ENCODE data around the gene SYNPO2. TPM values are rescaled to one million over a fixed set of nuclear protein-coding genes. Genes with fewer than 3 reads are reported as not detected.

SYNPO2 gene
- total and polyA plus RNA-seq, 8 donors = 2.8 to 30.7 (median 4.6) TPM

- intact Hi-C loops (cut with DNase I) = no loop called here
- TF ChIP-seq, protein P1, sequence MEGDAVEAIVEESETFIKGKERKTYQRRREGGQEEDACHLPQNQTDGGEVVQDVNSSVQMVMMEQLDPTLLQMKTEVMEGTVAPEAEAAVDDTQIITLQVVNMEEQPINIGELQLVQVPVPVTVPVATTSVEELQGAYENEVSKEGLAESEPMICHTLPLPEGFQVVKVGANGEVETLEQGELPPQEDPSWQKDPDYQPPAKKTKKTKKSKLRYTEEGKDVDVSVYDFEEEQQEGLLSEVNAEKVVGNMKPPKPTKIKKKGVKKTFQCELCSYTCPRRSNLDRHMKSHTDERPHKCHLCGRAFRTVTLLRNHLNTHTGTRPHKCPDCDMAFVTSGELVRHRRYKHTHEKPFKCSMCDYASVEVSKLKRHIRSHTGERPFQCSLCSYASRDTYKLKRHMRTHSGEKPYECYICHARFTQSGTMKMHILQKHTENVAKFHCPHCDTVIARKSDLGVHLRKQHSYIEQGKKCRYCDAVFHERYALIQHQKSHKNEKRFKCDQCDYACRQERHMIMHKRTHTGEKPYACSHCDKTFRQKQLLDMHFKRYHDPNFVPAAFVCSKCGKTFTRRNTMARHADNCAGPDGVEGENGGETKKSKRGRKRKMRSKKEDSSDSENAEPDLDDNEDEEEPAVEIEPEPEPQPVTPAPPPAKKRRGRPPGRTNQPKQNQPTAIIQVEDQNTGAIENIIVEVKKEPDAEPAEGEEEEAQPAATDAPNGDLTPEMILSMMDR (IDR thresholded peaks at IDR 0.05) = no peak
- ATAC-seq (no peak), DNase-seq (no peak)
- Histone ChIP-seq H3K4me3 (no peak overlapping the region), H3K36me3 (no peaks in the 10 kb centered on the region), H3K27ac (no peak overlapping the region), H3K9me3 (no peaks in the 10 kb centered on the region), H3K27me3 (no peaks in the 10 kb centered on the region), H3K4me1 (no peaks in the 10 kb centered on the region)
Observed at GRCh38 chr4:119087656-119088055, 199.0 kb downstream of the SYNPO2 start.

- Histone ChIP-seq H3K4me1 (peaks cover 0 to 7% of the 10 kb centered on the region in 2 donors), H3K27me3 (no peaks in the 10 kb centered on the region), H3K27ac (no peak overlapping the region), H3K4me3 (no peak overlapping the region), H3K36me3 (no peaks in the 10 kb centered on the region), H3K9me3 (no peaks in the 10 kb centered on the region)
- intact Hi-C loops (cut with DNase I) = no loop called here
- ATAC-seq (no peak), DNase-seq (no peak)
- TF ChIP-seq, protein P1 (IDR thresholded peaks at IDR 0.05) = no peak
Observed at GRCh38 chr4:119093042-119093827, 204.6 kb downstream of the SYNPO2 start.

DNA sequence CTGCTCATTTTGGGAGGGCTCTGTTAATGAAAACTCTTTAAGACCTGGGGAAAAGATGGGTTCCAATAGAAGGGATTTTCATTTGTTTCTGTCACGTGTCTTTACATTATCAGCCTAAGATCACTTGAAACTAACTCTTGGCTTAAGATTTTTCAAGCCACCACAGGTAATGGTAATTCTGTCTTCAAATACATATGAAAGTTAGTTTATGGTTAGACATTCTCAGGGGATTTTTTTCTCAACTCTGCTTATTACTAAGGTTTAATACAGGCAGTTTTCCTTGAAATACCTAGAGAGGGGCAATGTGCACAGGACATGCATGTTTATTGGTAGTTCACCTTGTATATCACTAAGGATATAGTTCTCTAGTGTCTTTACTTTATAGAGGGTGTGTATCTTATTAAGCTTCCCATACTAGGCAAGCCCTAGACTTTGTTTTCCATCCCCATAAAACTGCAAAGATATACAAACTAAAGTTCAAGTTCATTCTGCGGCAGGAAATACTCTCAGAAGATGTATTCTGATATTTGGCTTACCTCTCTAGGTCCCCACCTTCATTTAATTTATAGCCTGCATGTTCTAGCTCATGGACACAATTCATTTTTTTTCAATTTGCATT is 208.7 kb downstream of the SYNPO2 start:
- no peak for ATAC-seq
- Histone ChIP-seq H3K27me3 (no peaks in the 10 kb centered on the region), H3K27ac (no peak overlapping the region), H3K9me3 (no peaks in the 10 kb centered on the region), H3K36me3 (no peaks in the 10 kb centered on the region), H3K4me1 (peaks cover 0 to 20% of the 10 kb centered on the region in 2 donors), H3K4me3 (no peak overlapping the region)
- TF ChIP-seq, protein P1 (IDR thresholded peaks at IDR 0.05) = no peak
- DNase-seq = no peak
- intact Hi-C loops (cut with DNase I) = no loop called here

DNA sequence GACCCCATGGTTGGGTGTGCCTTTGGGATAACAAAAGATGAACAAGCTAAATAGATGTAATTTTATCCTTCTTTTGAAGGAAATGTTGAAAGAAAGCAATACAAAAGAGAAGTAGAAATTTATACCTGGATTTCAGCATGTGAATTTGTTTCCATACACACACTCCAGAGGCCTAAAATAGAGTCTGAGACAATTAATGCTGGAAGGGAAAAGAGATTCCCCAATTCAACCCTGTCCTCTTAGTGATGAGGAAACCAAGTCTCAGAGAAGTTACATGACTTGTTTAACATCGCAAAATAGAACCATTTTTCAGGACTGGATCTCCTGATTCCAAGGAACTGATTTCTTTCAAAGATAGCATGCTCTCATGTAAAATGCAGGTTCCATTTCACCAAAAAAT is 209.7 kb downstream of the SYNPO2 start:
- no peak for ATAC-seq
- H3K4me1 ChIP-seq = peaks cover 0 to 25% of the 10 kb centered on the region in 2 donors
- no peak overlapping the region for H3K4me3 ChIP-seq
- TF ChIP-seq, protein P1 (IDR thresholded peaks at IDR 0.05) = no peak
- no peaks in the 10 kb centered on the region for H3K36me3 ChIP-seq
- intact Hi-C loops (cut with DNase I) = no loop called here
- H3K9me3 ChIP-seq = no peaks in the 10 kb centered on the region
- DNase-seq = no peak
- no peak overlapping the region for H3K27ac ChIP-seq
- H3K27me3 ChIP-seq = no peaks in the 10 kb centered on the region

DNA sequence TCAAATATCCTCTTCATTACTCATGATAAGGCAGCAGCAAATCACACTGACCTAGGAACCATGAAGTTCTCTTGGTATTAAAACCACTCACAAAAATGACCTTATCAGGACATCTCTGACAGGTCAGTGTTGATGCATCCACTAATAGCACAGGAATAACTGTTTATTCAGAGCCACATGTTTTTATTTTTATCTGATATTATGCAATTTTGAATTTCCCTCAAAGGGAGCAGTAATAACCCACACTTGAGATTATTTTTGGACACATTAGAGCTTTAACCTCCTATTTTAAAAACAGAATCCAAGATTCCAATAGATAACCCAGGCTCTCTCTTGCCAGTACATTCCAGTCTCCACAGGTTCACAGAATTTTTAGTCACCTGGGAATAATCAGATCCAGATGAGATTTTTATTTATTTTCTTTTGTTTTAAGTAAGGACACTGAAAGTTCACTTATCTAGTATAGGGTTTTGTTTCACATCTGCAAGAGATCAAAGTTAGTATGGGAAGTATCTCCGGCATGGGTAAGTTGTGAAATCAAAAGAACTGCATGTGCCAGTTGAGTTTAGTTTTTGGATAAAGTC is 210.7 kb downstream of the SYNPO2 start:
- H3K27ac ChIP-seq = no peak overlapping the region
- H3K9me3 ChIP-seq = no peaks in the 10 kb centered on the region
- no peak for DNase-seq
- TF ChIP-seq, protein P1 (IDR thresholded peaks at IDR 0.05) = no peak
- H3K4me1 ChIP-seq = peaks cover 4 to 32% of the 10 kb centered on the region in 2 donors
- no peak overlapping the region for H3K4me3 ChIP-seq
- no peaks in the 10 kb centered on the region for H3K36me3 ChIP-seq
- intact Hi-C loops (cut with DNase I) = no loop called here
- ATAC-seq = no peak
- no peaks in the 10 kb centered on the region for H3K27me3 ChIP-seq

All from left lung (tissue), 10 donors.